CD14-positive monocyte (primary cell): ENCODE data around the gene RBM17. TPM values are rescaled to one million over a fixed set of nuclear protein-coding genes. Genes with fewer than 3 reads are reported as not detected.

Source experiments
- DNase-seq, 3 donors: peaks; one replicate each; pipeline ENCODE4 v3.0.0-alpha.2; 2011 to 2022
- H2AFZ ChIP-seq: 2 replicates; pipeline ENCODE4 v1.6.0; 2012; ENCODE audit warnings: mild to moderate bottlenecking, low read depth, low read length, inconsistent platforms; ENCODE audit not compliant: insufficient read depth, poor library complexity, severe bottlenecking
- H3K27ac ChIP-seq, 2 donors: 1 replicate in 1 of 2; 2 replicates in 1 of 2; pipeline ENCODE4 v1.5.1; 2012 to 2013; ENCODE audit warnings: low read length in 2 of 2, control low read depth in 1 of 2, inconsistent platforms in 1 of 2, low read depth in 1 of 2, mild to moderate bottlenecking in 1 of 2
- H3K27me3 ChIP-seq, 2 donors: one replicate each; pipeline versions ENCODE4 v1.6.0 to v1.6.1; 2011 to 2013; ENCODE audit warnings: low read length in 2 of 2; ENCODE audit not compliant: control insufficient read depth in 2 of 2, insufficient read depth in 2 of 2
- H3K36me3 ChIP-seq, 2 donors: replicated peaks in 1 of 2; 1 replicate in 1 of 2; 2 replicates in 1 of 2; pipeline versions ENCODE4 v1.5.1 to v1.6.1; 2012 to 2013; ENCODE audit warnings: low read length in 2 of 2, control low read depth in 1 of 2, inconsistent platforms in 1 of 2, mild to moderate bottlenecking in 1 of 2; ENCODE audit not compliant: insufficient read depth in 2 of 2, control insufficient read depth in 1 of 2
- H3K4me1 ChIP-seq, 2 donors: 1 replicate in 1 of 2; 2 replicates in 1 of 2; pipeline versions ENCODE4 v1.5.1 to v1.6.1; 2012 to 2013; ENCODE audit warnings: low read length in 2 of 2, control low read depth in 1 of 2, inconsistent platforms in 1 of 2, mild to moderate bottlenecking in 1 of 2, moderate library complexity in 1 of 2; ENCODE audit not compliant: insufficient read depth in 2 of 2, control insufficient read depth in 1 of 2
- H3K4me2 ChIP-seq: replicated peaks from 2 replicates; pipeline ENCODE3; 2012; ENCODE audit warnings: low read length, moderate library complexity, mild to moderate bottlenecking; ENCODE audit not compliant: poor library complexity, severe bottlenecking; ENCODE audit errors: extremely low read depth
- H3K4me3 ChIP-seq, 3 experiments: fragments of 200-600 bp in 1 of 3; sonication (generic) in 1 of 3; replicated peaks in 1 of 3; 1 replicate in 2 of 3; 2 replicates in 1 of 3; pipeline ENCODE4 v1.5.1; 2011 to 2013; ENCODE audit warnings: low read length in 3 of 3, mild to moderate bottlenecking in 3 of 3, control low read depth in 2 of 3, low read depth in 2 of 3, inconsistent platforms in 1 of 3, moderate library complexity in 1 of 3
- H3K79me2 ChIP-seq: 2 replicates; pipeline ENCODE4 v1.6.0; 2012; ENCODE audit warnings: mild to moderate bottlenecking, control low read depth, inconsistent platforms, low read length, moderate library complexity; ENCODE audit not compliant: insufficient read depth
- H3K9ac ChIP-seq: 2 replicates; pipeline ENCODE4 v1.6.0; 2017; ENCODE audit warnings: low read length, mild to moderate bottlenecking; ENCODE audit not compliant: insufficient read depth, poor library complexity, severe bottlenecking
- H3K9me3 ChIP-seq, 2 donors: replicated peaks in 1 of 2; 1 replicate in 1 of 2; 2 replicates in 1 of 2; pipeline versions ENCODE4 v1.5.1 to v1.6.1; 2012 to 2013; ENCODE audit warnings: low read length in 2 of 2, control low read depth in 1 of 2; ENCODE audit not compliant: control insufficient read depth in 1 of 2, insufficient read depth in 1 of 2
- H4K20me1 ChIP-seq: 2 replicates; pipeline ENCODE4 v1.6.0; 2012; ENCODE audit warnings: mild to moderate bottlenecking, low read length, control low read depth, moderate library complexity; ENCODE audit not compliant: insufficient read depth
- H3K27ac Mint-ChIP-seq, 7 donors: one replicate each; pipeline ENCODE4 v1.8.0; 2020; ENCODE audit warnings: mild to moderate bottlenecking in 7 of 7, mixed read lengths in 7 of 7, moderate library complexity in 6 of 7, inconsistent platforms in 2 of 7
- H3K27me3 Mint-ChIP-seq, 3 donors: one replicate each; pipeline ENCODE4 v1.8.0; 2021 to 2022; ENCODE audit warnings: low read depth in 3 of 3, mild to moderate bottlenecking in 3 of 3, mixed read lengths in 3 of 3, moderate library complexity in 3 of 3, inconsistent platforms in 1 of 3
- H3K36me3 Mint-ChIP-seq, 2 donors: one replicate each; pipeline ENCODE4 v1.8.0; 2020; ENCODE audit warnings: mixed read lengths in 2 of 2, inconsistent platforms in 1 of 2, mild to moderate bottlenecking in 1 of 2
- H3K4me1 Mint-ChIP-seq: one replicate; pipeline ENCODE4 v1.8.0; 2020; ENCODE audit warnings: mild to moderate bottlenecking, mixed read lengths
- H3K4me3 Mint-ChIP-seq, 2 donors: one replicate each; pipeline ENCODE4 v1.8.0; 2020; ENCODE audit warnings: mild to moderate bottlenecking in 2 of 2, mixed read lengths in 2 of 2, moderate library complexity in 1 of 2
- H3K9me3 Mint-ChIP-seq, 7 donors: one replicate each; pipeline ENCODE4 v1.8.0; 2020 to 2022; ENCODE audit warnings: mixed read lengths in 7 of 7, mild to moderate bottlenecking in 6 of 7, moderate library complexity in 6 of 7, inconsistent platforms in 2 of 7
- WGBS: methylation state at CpG from one replicate; pipeline ENCODE4 v1.1.5; 2013; ENCODE audit warnings: missing lambda C conversion rate; ENCODE audit not compliant: insufficient coverage; 5-methylcytosine and 5-hydroxymethylcytosine counted together
- intact Hi-C, 2 donors: fragments of 100-400 bp; cut with micrococcal nuclease; formaldehyde crosslinking; loops; one replicate each; pipeline versions ENCODE4 v1.15.0 to v1.15.1; 2023
- polyA plus RNA-seq, 3 donors: library from polyadenylated mRNA; depleted of rRNA in 1 of 3; unstranded in 2 of 3; stranded (reverse) in 1 of 3; fragments of 300-500 nt in 2 of 3; fragments of >200 nt in 1 of 3; fragmentation: Illumina TruSeq in 2 of 3; gene quantifications; 1 replicate in 2 of 3; 2 replicates in 1 of 3; pipeline ENCODE4 v1.2.3, GENCODE V29; 2012 to 2021
- TF ChIP-seq, protein P1 (sequence below): fragments of 200-600 bp; IDR thresholded peaks from one replicate; pipeline ENCODE4 v1.8.0; 2022; ENCODE audit warnings: antibody characterized with exemption, mild to moderate bottlenecking

RBM17 gene
- polyA plus RNA-seq, 3 donors = 37.2 to 51.4 (median 44.5) TPM

DNA sequence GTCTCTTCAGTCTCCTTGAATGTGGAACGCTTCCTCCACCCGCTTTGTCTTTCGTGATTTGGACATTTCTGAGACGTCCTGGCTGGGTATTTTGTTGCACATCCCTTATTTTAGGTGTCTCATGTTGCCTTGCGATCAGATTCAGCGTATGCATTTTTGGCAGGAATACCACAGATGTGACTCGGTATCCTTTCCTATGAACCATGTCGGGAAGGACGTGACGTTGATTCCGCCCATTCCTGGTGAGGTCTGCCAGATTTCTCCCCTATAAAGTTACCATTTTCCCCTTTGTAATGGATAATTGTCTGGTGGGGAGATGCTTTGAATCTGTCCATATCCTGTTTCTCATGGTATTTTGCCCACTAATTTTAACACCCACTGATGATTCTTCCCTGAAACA is 49.6 kb downstream of the RBM17 start:
- H3K4me1 Mint-ChIP-seq = peaks cover 27% of the 10 kb centered on the region
- Histone ChIP-seq H3K9ac (no peak overlapping the region), H3K4me2 (no peak overlapping the region), H4K20me1 (no peaks in the 10 kb centered on the region), H3K4me1 (peaks cover 20 to 28% of the 10 kb centered on the region in 2 donors), H3K27me3 (no peaks in the 10 kb centered on the region), H3K4me3 (no peak overlapping the region), H3K36me3 (no peaks in the 10 kb centered on the region), H3K27ac (no peak overlapping the region), H3K9me3 (no peaks in the 10 kb centered on the region), H3K79me2 (no peaks in the 10 kb centered on the region), H2AFZ (no peak overlapping the region)
- H3K9me3 Mint-ChIP-seq = peaks cover 0 to 2% (median 0%) of the 10 kb centered on the region in 7 donors
- peak overlapping the region in 1 of 2 donors; percentile 10 for H3K4me3 Mint-ChIP-seq
- TF ChIP-seq, protein P1, sequence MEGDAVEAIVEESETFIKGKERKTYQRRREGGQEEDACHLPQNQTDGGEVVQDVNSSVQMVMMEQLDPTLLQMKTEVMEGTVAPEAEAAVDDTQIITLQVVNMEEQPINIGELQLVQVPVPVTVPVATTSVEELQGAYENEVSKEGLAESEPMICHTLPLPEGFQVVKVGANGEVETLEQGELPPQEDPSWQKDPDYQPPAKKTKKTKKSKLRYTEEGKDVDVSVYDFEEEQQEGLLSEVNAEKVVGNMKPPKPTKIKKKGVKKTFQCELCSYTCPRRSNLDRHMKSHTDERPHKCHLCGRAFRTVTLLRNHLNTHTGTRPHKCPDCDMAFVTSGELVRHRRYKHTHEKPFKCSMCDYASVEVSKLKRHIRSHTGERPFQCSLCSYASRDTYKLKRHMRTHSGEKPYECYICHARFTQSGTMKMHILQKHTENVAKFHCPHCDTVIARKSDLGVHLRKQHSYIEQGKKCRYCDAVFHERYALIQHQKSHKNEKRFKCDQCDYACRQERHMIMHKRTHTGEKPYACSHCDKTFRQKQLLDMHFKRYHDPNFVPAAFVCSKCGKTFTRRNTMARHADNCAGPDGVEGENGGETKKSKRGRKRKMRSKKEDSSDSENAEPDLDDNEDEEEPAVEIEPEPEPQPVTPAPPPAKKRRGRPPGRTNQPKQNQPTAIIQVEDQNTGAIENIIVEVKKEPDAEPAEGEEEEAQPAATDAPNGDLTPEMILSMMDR = no peak
- DNase-seq = no peak
- H3K36me3 Mint-ChIP-seq = no peaks in the 10 kb centered on the region
- intact Hi-C loops = no loop called here
- no peak overlapping the region for H3K27ac Mint-ChIP-seq
- WGBS = 97% methylated on average over 6 of the region's 11 CpGs
- H3K27me3 Mint-ChIP-seq = peaks cover 6 to 24% (median 19%) of the 10 kb centered on the region in 3 donors

DNA sequence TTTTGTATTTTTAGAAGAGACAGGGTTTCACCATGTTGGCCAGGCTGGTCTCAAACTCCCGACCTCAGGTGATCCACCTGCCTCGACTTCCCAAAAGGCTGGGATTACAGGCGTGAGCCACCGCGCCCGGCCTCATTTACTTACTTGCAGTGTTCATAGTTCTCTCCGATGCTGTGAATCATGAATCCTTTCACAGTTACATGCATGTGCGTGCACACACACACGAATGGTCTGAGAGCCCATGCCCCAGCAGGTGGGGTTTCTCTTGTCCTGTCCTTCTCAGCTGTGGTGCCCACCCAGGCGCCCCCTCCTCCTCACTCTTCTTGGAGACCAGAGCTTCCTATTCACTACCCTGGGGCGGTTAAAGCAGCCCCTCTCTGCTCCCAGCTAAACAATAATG is 50.6 kb downstream of the RBM17 start:
- H3K9me3 ChIP-seq = no peaks in the 10 kb centered on the region
- no peaks in the 10 kb centered on the region for H3K27me3 ChIP-seq
- no peak for DNase-seq
- H4K20me1 ChIP-seq = no peaks in the 10 kb centered on the region
- H3K36me3 Mint-ChIP-seq = no peaks in the 10 kb centered on the region
- H3K4me1 ChIP-seq = peaks cover 31 to 38% of the 10 kb centered on the region in 2 donors
- H3K27ac Mint-ChIP-seq = peak overlapping the region in 1 of 7 donors; percentile 61
- peaks cover 6 to 21% (median 19%) of the 10 kb centered on the region in 3 donors for H3K27me3 Mint-ChIP-seq
- no peak overlapping the region for H3K9ac ChIP-seq
- no peaks in the 10 kb centered on the region for H3K79me2 ChIP-seq
- intact Hi-C loops = no loop called here
- no peak overlapping the region for H2AFZ ChIP-seq
- H3K9me3 Mint-ChIP-seq = peaks cover 0 to 2% (median 0%) of the 10 kb centered on the region in 7 donors
- TF ChIP-seq, protein P1 = no peak
- H3K36me3 ChIP-seq = no peaks in the 10 kb centered on the region
- H3K27ac ChIP-seq = no peak overlapping the region
- H3K4me1 Mint-ChIP-seq = peaks cover 36% of the 10 kb centered on the region
- no peak overlapping the region for H3K4me3 ChIP-seq
- WGBS = 89% methylated on average over 8 of the region's 11 CpGs
- H3K4me2 ChIP-seq = no peak overlapping the region
- H3K4me3 Mint-ChIP-seq = no peak overlapping the region
